ENCODE measurements around the gene CHD1L. TPM values are rescaled to one million over a fixed set of nuclear protein-coding genes. Genes with fewer than 3 reads are reported as not detected.

The CHD1L gene
- total and polyA plus RNA-seq, 2 of the 13 experiments (the other 11 are each of a cell fraction or from before 2014, with no cell fraction given), result 74.3 to 111 TPM

GRCh38 chr1:147238925-147239820, 3.3 kb upstream of the CHD1L start (continued):
- TF ChIP-seq, protein P1, sequence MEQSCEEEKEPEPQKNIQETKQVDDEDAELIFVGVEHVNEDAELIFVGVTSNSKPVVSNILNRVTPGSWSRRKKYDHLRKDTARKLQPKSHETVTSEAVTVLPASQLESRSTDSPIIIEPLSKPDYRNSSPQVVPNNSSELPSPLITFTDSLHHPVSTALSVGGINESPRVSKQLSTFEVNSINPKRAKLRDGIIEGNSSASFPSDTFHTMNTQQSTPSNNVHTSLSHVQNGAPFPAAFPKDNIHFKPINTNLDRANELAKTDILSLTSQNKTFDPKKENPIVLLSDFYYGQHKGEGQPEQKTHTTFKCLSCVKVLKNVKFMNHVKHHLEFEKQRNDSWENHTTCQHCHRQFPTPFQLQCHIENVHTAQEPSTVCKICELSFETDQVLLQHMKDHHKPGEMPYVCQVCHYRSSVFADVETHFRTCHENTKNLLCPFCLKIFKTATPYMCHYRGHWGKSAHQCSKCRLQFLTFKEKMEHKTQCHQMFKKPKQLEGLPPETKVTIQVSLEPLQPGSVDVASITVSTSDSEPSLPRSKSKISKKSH (CRISPR knock-in tag; IDR thresholded peaks at IDR 0.05; ENCODE audit: borderline replicate concordance), result no peak
- no peak for TF ChIP-seq ZNF619 (CRISPR knock-in tag; IDR thresholded peaks at IDR 0.05)
- no peak for TF ChIP-seq CBFB (CRISPR knock-in tag; IDR thresholded peaks at IDR 0.05)
- no peak for TF ChIP-seq MXD1 (CRISPR knock-in tag; IDR thresholded peaks at IDR 0.05)
- no peak for TF ChIP-seq SP2 (CRISPR knock-in tag; IDR thresholded peaks at IDR 0.05)
- 0 out of 2 replicates have a peak, but pooled peaks have one; percentile 35 for TF ChIP-seq MEF2D (CRISPR knock-in tag; IDR thresholded peaks at IDR 0.05)
- no peak for TF ChIP-seq ZNF431 (CRISPR knock-in tag; IDR thresholded peaks at IDR 0.05; ENCODE audit: borderline replicate concordance, low read depth)
- TF ChIP-seq, protein P2, sequence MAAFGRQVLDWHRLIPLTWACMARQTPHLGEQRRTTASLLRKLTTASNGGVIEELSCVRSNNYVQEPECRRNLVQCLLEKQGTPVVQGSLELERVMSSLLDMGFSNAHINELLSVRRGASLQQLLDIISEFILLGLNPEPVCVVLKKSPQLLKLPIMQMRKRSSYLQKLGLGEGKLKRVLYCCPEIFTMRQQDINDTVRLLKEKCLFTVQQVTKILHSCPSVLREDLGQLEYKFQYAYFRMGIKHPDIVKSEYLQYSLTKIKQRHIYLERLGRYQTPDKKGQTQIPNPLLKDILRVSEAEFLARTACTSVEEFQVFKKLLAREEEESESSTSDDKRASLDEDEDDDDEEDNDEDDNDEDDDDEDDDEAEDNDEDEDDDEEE (CRISPR knock-in tag; IDR thresholded peaks at IDR 0.05), result no peak
- no peak for TF ChIP-seq PLRG1 (conservative IDR thresholded peaks at IDR 0.05)
- TF ChIP-seq DNMT1 (CRISPR knock-in tag; IDR thresholded peaks at IDR 0.05), result no peak
- TF ChIP-seq PATZ1 (CRISPR knock-in tag; IDR thresholded peaks at IDR 0.05), result peak; percentile 91
- TF ChIP-seq ZZZ3 (CRISPR knock-in tag; IDR thresholded peaks at IDR 0.05; ENCODE audit: borderline replicate concordance), result no peak
- peak; percentile 75 for TF ChIP-seq TCF7 (IDR thresholded peaks at IDR 0.05; ENCODE audit: low read depth)
- peak; percentile 17; the same call in 1 of the 2 replicates for TF ChIP-seq ZBED4 (CRISPR knock-in tag; IDR thresholded peaks at IDR 0.05; ENCODE audit: borderline replicate concordance)
- TF ChIP-seq TIGD3 (CRISPR knock-in tag; IDR thresholded peaks at IDR 0.05; ENCODE audit: borderline replicate concordance), result no peak
- peak; percentile 41 for TF ChIP-seq SAP130 (CRISPR knock-in tag; IDR thresholded peaks at IDR 0.05; ENCODE audit: low read depth)
